Measurements from ENCODE around the gene CPED1. TPM values are rescaled to one million over a fixed set of nuclear protein-coding genes. Genes with fewer than 3 reads are reported as not detected.

CPED1 gene
- 1 to 10 TPM in 1 of 2 donors, under 1 TPM in 1; 0.29 to 1.3 TPM for polyA plus RNA-seq

GRCh38 chr7:120988591-120989256, at the start of gene CPED1:
CPED1 (plus strand) TSS chr7:120988711; CDS start chr7:120989622, 911 bp downstream.
- H3K27ac ChIP-seq (ENCODE audit: low read depth in 2 of 2, low read length in 1 of 2) = peak within 1 kb of the TSS; percentile 72 to 74
- H3K27me3 ChIP-seq (ENCODE audit: control insufficient read depth in 1 of 2, insufficient read depth in 2 of 2, low read length in 2 of 2) = no peaks in the 10 kb centered on the region
- WGBS, 2 donors = 1 to 2% methylated on average over 27 of the region's 27 CpGs
- no peaks in the 10 kb centered on the region for H3K9me3 ChIP-seq (ENCODE audit: control insufficient read depth in 2 of 2, insufficient read depth in 1 of 2, low read depth in 1 of 2, low read length in 1 of 2)
- H3K4me3 ChIP-seq (ENCODE audit: low read depth in 1 of 2, low read length in 2 of 2) = peak within 1 kb of the TSS; percentile 47 to 48
- no peaks in the 10 kb centered on the region for H3K4me1 ChIP-seq (ENCODE audit: control insufficient read depth in 2 of 2, insufficient read depth in 2 of 2, low read length in 1 of 2)
- no peaks in the 10 kb centered on the region for H3K36me3 ChIP-seq (ENCODE audit: control insufficient read depth in 2 of 2, insufficient read depth in 2 of 2, low read length in 1 of 2)

DNA sequence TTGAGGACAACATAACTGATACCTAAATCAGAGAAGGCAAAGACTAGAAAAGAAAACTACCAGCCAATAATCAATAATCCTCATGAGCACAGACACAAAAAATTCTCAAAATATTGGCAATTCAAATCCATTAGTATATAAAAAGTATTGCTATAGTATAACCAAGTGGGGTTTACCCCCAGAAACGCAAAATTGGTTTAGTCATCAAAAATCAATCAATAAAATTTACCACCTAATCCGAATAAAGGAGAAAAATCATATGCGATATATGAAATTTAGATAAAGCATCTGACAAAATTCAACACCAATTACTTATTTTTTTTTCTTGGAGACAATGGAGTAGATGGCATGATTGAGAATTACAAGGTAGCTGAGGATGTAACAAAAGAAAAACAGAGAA, 49.2 kb upstream of the CPED1 start:
- no peaks in the 10 kb centered on the region for H3K4me1 ChIP-seq (ENCODE audit: control insufficient read depth in 2 of 2, insufficient read depth in 2 of 2, low read length in 1 of 2)
- WGBS, 2 donors = 90 to 91% methylated on average over 3 of the region's 3 CpGs
- no peak overlapping the region for H3K4me3 ChIP-seq (ENCODE audit: low read depth in 1 of 2, low read length in 2 of 2)
- H3K36me3 ChIP-seq (ENCODE audit: control insufficient read depth in 2 of 2, insufficient read depth in 2 of 2, low read length in 1 of 2) = no peaks in the 10 kb centered on the region
- no peaks in the 10 kb centered on the region for H3K27me3 ChIP-seq (ENCODE audit: control insufficient read depth in 1 of 2, insufficient read depth in 2 of 2, low read length in 2 of 2)
- no peaks in the 10 kb centered on the region for H3K9me3 ChIP-seq (ENCODE audit: control insufficient read depth in 2 of 2, insufficient read depth in 1 of 2, low read depth in 1 of 2, low read length in 1 of 2)
- H3K27ac ChIP-seq (ENCODE audit: low read depth in 2 of 2, low read length in 1 of 2) = no peak overlapping the region

GRCh38 chr7:120941064-120941463, 47.4 kb upstream of the CPED1 start:
- no peak overlapping the region for H3K4me3 ChIP-seq (ENCODE audit: low read depth in 1 of 2, low read length in 2 of 2)
- 9 to 18% methylated on average over 1 of the region's 1 CpG for WGBS, 2 donors
- H3K4me1 ChIP-seq (ENCODE audit: control insufficient read depth in 2 of 2, insufficient read depth in 2 of 2, low read length in 1 of 2) = no peaks in the 10 kb centered on the region

DNA sequence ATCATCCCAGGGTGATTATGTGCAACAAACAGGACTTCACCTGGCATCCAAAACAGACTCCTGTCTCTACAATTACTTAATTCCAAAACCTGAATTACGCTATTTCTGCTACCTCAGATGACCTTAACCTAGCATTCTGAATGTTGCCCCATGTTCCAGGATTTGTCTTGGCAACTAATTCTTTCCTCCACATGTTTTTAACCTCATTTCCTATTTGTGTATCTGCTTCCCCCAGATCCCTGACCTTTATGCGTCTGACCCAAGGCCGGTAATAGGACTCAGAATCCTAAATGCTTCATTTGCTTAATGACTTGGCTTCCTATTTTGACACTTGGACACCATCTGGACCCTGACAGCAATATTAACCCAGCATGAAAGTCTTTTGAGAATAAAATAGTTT, 46.7 kb upstream of the CPED1 start:
- H3K9me3 ChIP-seq (ENCODE audit: control insufficient read depth in 2 of 2, insufficient read depth in 1 of 2, low read depth in 1 of 2, low read length in 1 of 2) = no peaks in the 10 kb centered on the region
- no peaks in the 10 kb centered on the region for H3K4me1 ChIP-seq (ENCODE audit: control insufficient read depth in 2 of 2, insufficient read depth in 2 of 2, low read length in 1 of 2)
- H3K27me3 ChIP-seq (ENCODE audit: control insufficient read depth in 1 of 2, insufficient read depth in 2 of 2, low read length in 2 of 2) = no peaks in the 10 kb centered on the region
- no peak overlapping the region for H3K27ac ChIP-seq (ENCODE audit: low read depth in 2 of 2, low read length in 1 of 2)
- H3K36me3 ChIP-seq (ENCODE audit: control insufficient read depth in 2 of 2, insufficient read depth in 2 of 2, low read length in 1 of 2) = no peaks in the 10 kb centered on the region
- WGBS, 2 donors = 55 to 58% methylated on average over 3 of the region's 3 CpGs
- H3K4me3 ChIP-seq (ENCODE audit: low read depth in 1 of 2, low read length in 2 of 2) = no peak overlapping the region

More at GRCh38 chr7:120941064-120941463, 47.4 kb upstream of the CPED1 start:
- Histone ChIP-seq H3K36me3 (ENCODE audit: control insufficient read depth in 2 of 2, insufficient read depth in 2 of 2, low read length in 1 of 2) (no peaks in the 10 kb centered on the region), H3K27ac (ENCODE audit: low read depth in 2 of 2, low read length in 1 of 2) (no peak overlapping the region), H3K9me3 (ENCODE audit: control insufficient read depth in 2 of 2, insufficient read depth in 1 of 2, low read depth in 1 of 2, low read length in 1 of 2) (no peaks in the 10 kb centered on the region), H3K27me3 (ENCODE audit: control insufficient read depth in 1 of 2, insufficient read depth in 2 of 2, low read length in 2 of 2) (no peaks in the 10 kb centered on the region)

DNA sequence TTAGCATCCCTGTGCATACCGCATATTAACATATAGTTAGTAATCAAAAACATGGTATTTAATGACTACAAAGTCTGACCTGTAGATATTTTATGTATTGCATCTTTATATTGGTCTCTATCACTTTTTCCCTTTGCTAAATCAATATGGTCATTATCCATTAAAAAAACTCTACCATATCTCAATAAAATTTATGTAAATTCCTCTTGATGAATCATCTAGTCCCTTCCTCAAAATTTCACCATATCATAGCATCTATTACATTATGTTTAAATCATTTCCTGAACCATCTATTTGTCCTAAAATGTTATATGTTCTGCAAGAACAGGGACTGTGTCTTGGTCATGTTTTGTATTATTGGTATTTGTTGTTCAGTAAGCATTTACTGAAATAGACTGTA, 45.6 kb upstream of the CPED1 start:
- 91 to 95% methylated on average over 1 of the region's 1 CpG for WGBS, 2 donors
- H3K27ac ChIP-seq (ENCODE audit: low read depth in 2 of 2, low read length in 1 of 2) = no peak overlapping the region
- H3K9me3 ChIP-seq (ENCODE audit: control insufficient read depth in 2 of 2, insufficient read depth in 1 of 2, low read depth in 1 of 2, low read length in 1 of 2) = no peaks in the 10 kb centered on the region
- H3K27me3 ChIP-seq (ENCODE audit: control insufficient read depth in 1 of 2, insufficient read depth in 2 of 2, low read length in 2 of 2) = no peaks in the 10 kb centered on the region
- H3K4me1 ChIP-seq (ENCODE audit: control insufficient read depth in 2 of 2, insufficient read depth in 2 of 2, low read length in 1 of 2) = no peaks in the 10 kb centered on the region
- H3K36me3 ChIP-seq (ENCODE audit: control insufficient read depth in 2 of 2, insufficient read depth in 2 of 2, low read length in 1 of 2) = no peaks in the 10 kb centered on the region
- no peak overlapping the region for H3K4me3 ChIP-seq (ENCODE audit: low read depth in 1 of 2, low read length in 2 of 2)

- no peak overlapping the region for H3K27ac ChIP-seq (ENCODE audit: low read depth in 2 of 2, low read length in 1 of 2)
- H3K4me1 ChIP-seq (ENCODE audit: control insufficient read depth in 2 of 2, insufficient read depth in 2 of 2, low read length in 1 of 2) = no peaks in the 10 kb centered on the region
- no peaks in the 10 kb centered on the region for H3K36me3 ChIP-seq (ENCODE audit: control insufficient read depth in 2 of 2, insufficient read depth in 2 of 2, low read length in 1 of 2)
- H3K4me3 ChIP-seq (ENCODE audit: low read depth in 1 of 2, low read length in 2 of 2) = no peak overlapping the region
- H3K9me3 ChIP-seq (ENCODE audit: control insufficient read depth in 2 of 2, insufficient read depth in 1 of 2, low read depth in 1 of 2, low read length in 1 of 2) = no peaks in the 10 kb centered on the region
- no peaks in the 10 kb centered on the region for H3K27me3 ChIP-seq (ENCODE audit: control insufficient read depth in 1 of 2, insufficient read depth in 2 of 2, low read length in 2 of 2)
- WGBS, 2 donors = 49 to 62% methylated on average over 6 of the region's 6 CpGs
Observed at GRCh38 chr7:120944826-120945562, 43.5 kb upstream of the CPED1 start.

DNA sequence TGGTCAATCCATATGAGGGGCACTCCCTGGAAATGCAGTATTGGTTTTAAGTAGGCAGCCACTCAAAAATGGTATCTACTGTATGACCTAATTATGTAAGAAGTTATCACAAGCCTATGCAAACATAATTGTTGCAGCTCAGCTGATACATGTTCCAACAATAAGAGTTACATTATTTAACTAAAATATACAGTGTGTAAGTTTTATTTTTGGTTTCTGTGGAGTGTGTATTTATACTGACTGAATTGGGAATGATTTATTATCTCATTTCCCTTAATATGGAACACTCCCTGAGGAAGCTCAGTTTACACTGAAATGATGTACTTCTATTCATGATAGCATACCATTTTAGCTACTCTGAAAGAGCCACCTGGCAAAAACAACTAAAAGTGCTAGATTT, 40.5 kb upstream of the CPED1 start:
- H3K27me3 ChIP-seq (ENCODE audit: control insufficient read depth in 1 of 2, insufficient read depth in 2 of 2, low read length in 2 of 2) = no peaks in the 10 kb centered on the region
- no peak overlapping the region for H3K4me3 ChIP-seq (ENCODE audit: low read depth in 1 of 2, low read length in 2 of 2)
- H3K9me3 ChIP-seq (ENCODE audit: control insufficient read depth in 2 of 2, insufficient read depth in 1 of 2, low read depth in 1 of 2, low read length in 1 of 2) = no peaks in the 10 kb centered on the region
- H3K27ac ChIP-seq (ENCODE audit: low read depth in 2 of 2, low read length in 1 of 2) = no peak overlapping the region
- H3K36me3 ChIP-seq (ENCODE audit: control insufficient read depth in 2 of 2, insufficient read depth in 2 of 2, low read length in 1 of 2) = no peaks in the 10 kb centered on the region
- no peaks in the 10 kb centered on the region for H3K4me1 ChIP-seq (ENCODE audit: control insufficient read depth in 2 of 2, insufficient read depth in 2 of 2, low read length in 1 of 2)

- no peak overlapping the region for H3K27ac ChIP-seq (ENCODE audit: low read depth in 2 of 2, low read length in 1 of 2)
Observed at GRCh38 chr7:120949393-120949911, 39.1 kb upstream of the CPED1 start.

GRCh38 chr7:120949998-120950538, 38.4 kb upstream of the CPED1 start:
- Histone ChIP-seq H3K27me3 (ENCODE audit: control insufficient read depth in 1 of 2, insufficient read depth in 2 of 2, low read length in 2 of 2) (no peaks in the 10 kb centered on the region), H3K4me3 (ENCODE audit: low read depth in 1 of 2, low read length in 2 of 2) (peak overlapping the region; percentile 51 to 63), H3K36me3 (ENCODE audit: control insufficient read depth in 2 of 2, insufficient read depth in 2 of 2, low read length in 1 of 2) (no peaks in the 10 kb centered on the region), H3K4me1 (ENCODE audit: control insufficient read depth in 2 of 2, insufficient read depth in 2 of 2, low read length in 1 of 2) (no peaks in the 10 kb centered on the region), H3K27ac (ENCODE audit: low read depth in 2 of 2, low read length in 1 of 2) (peak overlapping the region; percentile 80 to 87), H3K9me3 (ENCODE audit: control insufficient read depth in 2 of 2, insufficient read depth in 1 of 2, low read depth in 1 of 2, low read length in 1 of 2) (no peaks in the 10 kb centered on the region)
- WGBS, 2 donors = 1 to 3% methylated on average over 10 of the region's 10 CpGs

More at GRCh38 chr7:120949393-120949911, 39.1 kb upstream of the CPED1 start:
- Histone ChIP-seq H3K36me3 (ENCODE audit: control insufficient read depth in 2 of 2, insufficient read depth in 2 of 2, low read length in 1 of 2) (no peaks in the 10 kb centered on the region), H3K4me3 (ENCODE audit: low read depth in 1 of 2, low read length in 2 of 2) (peak overlapping the region in 1 of 2 donors; percentile 63), H3K4me1 (ENCODE audit: control insufficient read depth in 2 of 2, insufficient read depth in 2 of 2, low read length in 1 of 2) (no peaks in the 10 kb centered on the region), H3K27me3 (ENCODE audit: control insufficient read depth in 1 of 2, insufficient read depth in 2 of 2, low read length in 2 of 2) (no peaks in the 10 kb centered on the region), H3K9me3 (ENCODE audit: control insufficient read depth in 2 of 2, insufficient read depth in 1 of 2, low read depth in 1 of 2, low read length in 1 of 2) (no peaks in the 10 kb centered on the region)
- 45 to 46% methylated on average over 8 of the region's 8 CpGs for WGBS, 2 donors

Measured in esophagus (tissue), 2 donors.